Measurements from ENCODE around the gene E2F7. TPM values are rescaled to one million over a fixed set of nuclear protein-coding genes. Genes with fewer than 3 reads are reported as not detected.

E2F7 gene
- polyA plus RNA-seq, 1 of the 3 experiments (the other 2 are of a cell fraction) = 8.8 TPM

DNA sequence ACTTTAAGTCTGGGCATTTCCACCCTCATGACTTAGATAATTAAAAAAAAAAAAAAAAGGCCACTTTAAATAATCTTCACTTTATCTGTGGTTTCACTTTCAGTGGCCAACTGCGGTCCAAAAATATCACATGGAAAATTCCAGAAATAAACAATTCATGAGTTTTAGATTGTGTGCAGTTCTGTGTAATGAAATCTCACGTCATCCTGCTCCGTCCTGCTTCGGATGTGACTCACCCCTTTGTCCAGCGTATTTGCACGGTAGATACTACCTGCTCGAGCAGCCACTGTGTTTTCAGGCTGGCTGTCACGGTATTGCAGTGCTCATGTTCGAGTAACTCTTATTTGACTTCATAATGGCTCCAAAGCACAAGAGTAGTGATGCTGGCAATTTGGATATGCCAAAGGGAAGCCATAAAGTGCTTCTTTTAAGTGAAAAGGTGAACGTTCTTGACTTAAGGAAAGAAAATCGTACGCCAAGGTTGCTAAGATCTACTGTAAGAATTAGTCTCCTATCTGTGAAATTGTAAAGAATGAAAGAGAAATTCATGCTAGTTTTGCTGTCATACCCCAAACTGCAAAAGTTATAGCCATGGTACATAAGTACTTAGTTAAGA lies 2.4 kb downstream of the E2F7 start (continued):
- no peak for TF ChIP-seq CTCF (IDR thresholded peaks at IDR 0.05)
- TF ChIP-seq TAF1 (IDR thresholded peaks at IDR 0.05; ENCODE audit: borderline replicate concordance, low read depth, low read length) = no peak
- peak; percentile 48 for TF ChIP-seq TCF12 (IDR thresholded peaks at IDR 0.05)
- TF ChIP-seq, protein P1, sequence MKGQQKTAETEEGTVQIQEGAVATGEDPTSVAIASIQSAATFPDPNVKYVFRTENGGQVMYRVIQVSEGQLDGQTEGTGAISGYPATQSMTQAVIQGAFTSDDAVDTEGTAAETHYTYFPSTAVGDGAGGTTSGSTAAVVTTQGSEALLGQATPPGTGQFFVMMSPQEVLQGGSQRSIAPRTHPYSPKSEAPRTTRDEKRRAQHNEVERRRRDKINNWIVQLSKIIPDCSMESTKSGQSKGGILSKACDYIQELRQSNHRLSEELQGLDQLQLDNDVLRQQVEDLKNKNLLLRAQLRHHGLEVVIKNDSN (IDR thresholded peaks at IDR 0.05; ENCODE audit: borderline replicate concordance, low read depth) = no peak
- no peak for TF ChIP-seq FOXJ3 (CRISPR knock-in tag; IDR thresholded peaks at IDR 0.05)
- TF ChIP-seq, protein P2, sequence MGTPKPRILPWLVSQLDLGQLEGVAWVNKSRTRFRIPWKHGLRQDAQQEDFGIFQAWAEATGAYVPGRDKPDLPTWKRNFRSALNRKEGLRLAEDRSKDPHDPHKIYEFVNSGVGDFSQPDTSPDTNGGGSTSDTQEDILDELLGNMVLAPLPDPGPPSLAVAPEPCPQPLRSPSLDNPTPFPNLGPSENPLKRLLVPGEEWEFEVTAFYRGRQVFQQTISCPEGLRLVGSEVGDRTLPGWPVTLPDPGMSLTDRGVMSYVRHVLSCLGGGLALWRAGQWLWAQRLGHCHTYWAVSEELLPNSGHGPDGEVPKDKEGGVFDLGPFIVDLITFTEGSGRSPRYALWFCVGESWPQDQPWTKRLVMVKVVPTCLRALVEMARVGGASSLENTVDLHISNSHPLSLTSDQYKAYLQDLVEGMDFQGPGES (IDR thresholded peaks at IDR 0.05; ENCODE audit: low read depth, low read length) = no peak

GRCh38 chr12:77062396-77062795 lies 3.0 kb downstream of the E2F7 start:
- Histone ChIP-seq H3K9ac (peak overlapping the region; percentile 95), H3K4me3 (ENCODE audit: low read depth in 2 of 2, low read length in 1 of 2) (peak overlapping the region; percentile 19 to 92; a peak in 3 of 4 replicates), H3K36me3 (replicated peaks in 1 of 2; ENCODE audit: control insufficient read depth in 1 of 2, insufficient read depth in 2 of 2, low read length in 1 of 2) (peaks cover 2 to 30% of the 10 kb centered on the region in 2 experiments), H3K9me3 (no peaks in the 10 kb centered on the region), H4K20me1 (ENCODE audit: insufficient read depth) (no peaks in the 10 kb centered on the region), H3K9me2 (no peaks in the 10 kb centered on the region), H3K27me3 (ENCODE audit: insufficient read depth) (no peaks in the 10 kb centered on the region), H3K4me2 (peak overlapping the region; percentile 77), H3K4me1 (ENCODE audit: control insufficient read depth in 1 of 2, insufficient read depth in 2 of 2, low read depth in 1 of 2, low read length in 1 of 2) (peaks cover 0 to 10% of the 10 kb centered on the region in 2 experiments), H3K27ac (ENCODE audit: low read depth in 2 of 2, low read length in 1 of 2) (peak overlapping the region; percentile 40 to 79; a peak in 3 of 4 replicates), H2AFZ (ENCODE audit: low read depth) (no peak overlapping the region; the same call in 1 of the 2 replicates), H3F3A (replicated peaks; ENCODE audit: insufficient read depth) (peaks cover 43% of the 10 kb centered on the region), H3K79me2 (ENCODE audit: insufficient read depth) (peaks cover 92% of the 10 kb centered on the region)
- WGBS (ENCODE audit: low lambda C conversion rate) = 96% methylated on average over 1 of the region's 1 CpG
- ChIA-PET POLR2A (no interaction called here), CTCF (no interaction called here)
- TF ChIP-seq EZH2phosphoT487 (IDR thresholded peaks at IDR 0.05; ENCODE audit: borderline replicate concordance, low read depth) (no peak), PBX3 (IDR thresholded peaks at IDR 0.05) (no peak), RCOR1 (IDR thresholded peaks at IDR 0.05; ENCODE audit: low read length) (no peak)
- DNase-seq = no peak

Measured in SK-N-SH (cell line).